HCT116 (cell line): Measurements from ENCODE around the gene NDUFS2.

Source experiments
- CBX3 ChIP-seq: IDR thresholded peaks from 2 replicates; pipeline ENCODE4 v1.6.1; 2012; ENCODE audit warnings: low read depth
- CEBPB ChIP-seq: IDR thresholded peaks from 2 replicates; pipeline ENCODE4 v1.6.1; 2012; ENCODE audit warnings: low read depth
- EZH2 ChIP-seq: fragments of 200-600 bp; sonication (generic); IDR thresholded peaks from 2 replicates; pipeline ENCODE4 v1.6.1; 2017; ENCODE audit warnings: antibody characterized with exemption, mixed run types
- EZH2phosphoT487 ChIP-seq: fragments of 200-600 bp; IDR thresholded peaks from 2 replicates; pipeline ENCODE4 v1.6.1; 2018; ENCODE audit warnings: antibody characterized with exemption, borderline replicate concordance
- POLR2A ChIP-seq: IDR thresholded peaks from 2 replicates; pipeline ENCODE4 v1.7.0; 2011; ENCODE audit warnings: borderline replicate concordance; ENCODE audit not compliant: insufficient read depth, insufficient read length; ENCODE audit errors: extremely low read depth
- POLR2AphosphoS5 ChIP-seq: IDR thresholded peaks from 2 replicates; pipeline ENCODE4 v1.6.1; 2011; ENCODE audit warnings: mild to moderate bottlenecking, low read depth, low read length, moderate library complexity
- SP1 ChIP-seq: IDR thresholded peaks from 2 replicates; pipeline ENCODE4 v1.6.1; 2012; ENCODE audit warnings: low read depth
- ZNF274 ChIP-seq: fragments of 200-500 bp; sonication (Bioruptor generic); IDR thresholded peaks from 2 replicates; pipeline ENCODE4 v1.6.1; 2014; ENCODE audit warnings: mild to moderate bottlenecking, low read depth, low read length, inconsistent platforms
- TF ChIP-seq, protein P1 (sequence below): IDR thresholded peaks from 2 replicates; pipeline ENCODE4 v1.6.1; 2011; ENCODE audit warnings: mild to moderate bottlenecking, low read length, moderate library complexity; ENCODE audit not compliant: insufficient replicate concordance; ENCODE audit errors: extremely low read depth
- TF ChIP-seq, protein P2 (sequence below), 3 experiments: fragments of 200-600 bp in 1 of 3; sonication (generic) in 1 of 3; IDR thresholded peaks in 2 of 3; conservative IDR thresholded peaks in 1 of 3; 2 replicates each; pipeline ENCODE4 v1.5.1; 2012 to 2017; ENCODE audit warnings: low read depth in 2 of 3, low read length in 2 of 3, antibody characterized with exemption in 1 of 3, borderline replicate concordance in 1 of 3, control low read depth in 1 of 3, mild to moderate bottlenecking in 1 of 3, mixed read lengths in 1 of 3, mixed run types in 1 of 3, moderate library complexity in 1 of 3; ENCODE audit not compliant: insufficient read depth in 1 of 3

DNA sequence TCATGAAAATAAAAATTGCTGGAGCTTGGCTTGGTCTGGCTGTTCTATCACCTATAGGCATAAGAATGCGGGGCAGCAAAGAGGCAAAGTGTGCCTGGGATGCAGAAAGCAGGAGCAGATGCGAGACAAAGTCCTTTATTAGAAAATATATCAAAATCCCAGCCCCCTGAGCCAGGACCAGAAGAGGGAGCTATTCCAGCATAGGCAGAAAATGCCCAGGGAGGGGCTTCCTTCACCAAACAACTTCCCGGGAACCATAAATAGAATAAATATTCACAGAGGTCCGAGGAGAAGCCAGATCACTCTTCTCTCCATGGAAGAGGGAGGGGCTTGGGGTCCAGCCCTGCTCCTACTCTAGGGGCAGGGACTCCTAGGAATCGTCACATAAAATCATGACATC, 31.0 kb upstream of the NDUFS2 start:
- TF ChIP-seq, protein P1, sequence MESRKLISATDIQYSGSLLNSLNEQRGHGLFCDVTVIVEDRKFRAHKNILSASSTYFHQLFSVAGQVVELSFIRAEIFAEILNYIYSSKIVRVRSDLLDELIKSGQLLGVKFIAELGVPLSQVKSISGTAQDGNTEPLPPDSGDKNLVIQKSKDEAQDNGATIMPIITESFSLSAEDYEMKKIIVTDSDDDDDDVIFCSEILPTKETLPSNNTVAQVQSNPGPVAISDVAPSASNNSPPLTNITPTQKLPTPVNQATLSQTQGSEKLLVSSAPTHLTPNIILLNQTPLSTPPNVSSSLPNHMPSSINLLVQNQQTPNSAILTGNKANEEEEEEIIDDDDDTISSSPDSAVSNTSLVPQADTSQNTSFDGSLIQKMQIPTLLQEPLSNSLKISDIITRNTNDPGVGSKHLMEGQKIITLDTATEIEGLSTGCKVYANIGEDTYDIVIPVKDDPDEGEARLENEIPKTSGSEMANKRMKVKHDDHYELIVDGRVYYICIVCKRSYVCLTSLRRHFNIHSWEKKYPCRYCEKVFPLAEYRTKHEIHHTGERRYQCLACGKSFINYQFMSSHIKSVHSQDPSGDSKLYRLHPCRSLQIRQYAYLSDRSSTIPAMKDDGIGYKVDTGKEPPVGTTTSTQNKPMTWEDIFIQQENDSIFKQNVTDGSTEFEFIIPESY = no peak
- TF ChIP-seq CEBPB = no peak
- TF ChIP-seq, protein P2, sequence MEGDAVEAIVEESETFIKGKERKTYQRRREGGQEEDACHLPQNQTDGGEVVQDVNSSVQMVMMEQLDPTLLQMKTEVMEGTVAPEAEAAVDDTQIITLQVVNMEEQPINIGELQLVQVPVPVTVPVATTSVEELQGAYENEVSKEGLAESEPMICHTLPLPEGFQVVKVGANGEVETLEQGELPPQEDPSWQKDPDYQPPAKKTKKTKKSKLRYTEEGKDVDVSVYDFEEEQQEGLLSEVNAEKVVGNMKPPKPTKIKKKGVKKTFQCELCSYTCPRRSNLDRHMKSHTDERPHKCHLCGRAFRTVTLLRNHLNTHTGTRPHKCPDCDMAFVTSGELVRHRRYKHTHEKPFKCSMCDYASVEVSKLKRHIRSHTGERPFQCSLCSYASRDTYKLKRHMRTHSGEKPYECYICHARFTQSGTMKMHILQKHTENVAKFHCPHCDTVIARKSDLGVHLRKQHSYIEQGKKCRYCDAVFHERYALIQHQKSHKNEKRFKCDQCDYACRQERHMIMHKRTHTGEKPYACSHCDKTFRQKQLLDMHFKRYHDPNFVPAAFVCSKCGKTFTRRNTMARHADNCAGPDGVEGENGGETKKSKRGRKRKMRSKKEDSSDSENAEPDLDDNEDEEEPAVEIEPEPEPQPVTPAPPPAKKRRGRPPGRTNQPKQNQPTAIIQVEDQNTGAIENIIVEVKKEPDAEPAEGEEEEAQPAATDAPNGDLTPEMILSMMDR (IDR thresholded peaks at IDR 0.05 in 2 of 3, conservative IDR thresholded peaks at IDR 0.05 in 1 of 3; ENCODE audit: borderline replicate concordance in 1 of 3, insufficient read depth in 1 of 3, low read depth in 2 of 3, low read length in 2 of 3) = peak; percentile 29 to 51 (median 46); a peak in 5 of 6 replicates
- no peak for TF ChIP-seq CBX3
- TF ChIP-seq POLR2AphosphoS5 = no peak
- no peak for TF ChIP-seq ZNF274
- no peak for TF ChIP-seq EZH2phosphoT487
- TF ChIP-seq SP1 = no peak
- TF ChIP-seq POLR2A = no peak
- TF ChIP-seq EZH2 = no peak
